HG03175 (cell line): ENCODE results near the gene NSG2.
"Not testable (repeated sequence)": the region's sequence is repeated elsewhere in the genome, so short reads cannot be mapped to it uniquely, and the experiment has no call there.

Experiments used
- ATAC-seq: cut with Tn5 transposase; IDR thresholded peaks from one replicate; pipeline ENCODE4 v1.9.1; 2021; ENCODE audit warnings: mild to moderate bottlenecking, moderate library complexity; ENCODE audit not compliant: unreplicated experiment

The NSG2 gene

GRCh38 chr5:174098694-174099093 is 53.2 kb downstream of the NSG2 start:
- ATAC-seq = no peak

- no peak for ATAC-seq
Observed at GRCh38 chr5:174100490-174100889, 55.0 kb downstream of the NSG2 start.

- no peak for ATAC-seq
Observed at GRCh38 chr5:174101195-174101730, 55.8 kb downstream of the NSG2 start.

DNA sequence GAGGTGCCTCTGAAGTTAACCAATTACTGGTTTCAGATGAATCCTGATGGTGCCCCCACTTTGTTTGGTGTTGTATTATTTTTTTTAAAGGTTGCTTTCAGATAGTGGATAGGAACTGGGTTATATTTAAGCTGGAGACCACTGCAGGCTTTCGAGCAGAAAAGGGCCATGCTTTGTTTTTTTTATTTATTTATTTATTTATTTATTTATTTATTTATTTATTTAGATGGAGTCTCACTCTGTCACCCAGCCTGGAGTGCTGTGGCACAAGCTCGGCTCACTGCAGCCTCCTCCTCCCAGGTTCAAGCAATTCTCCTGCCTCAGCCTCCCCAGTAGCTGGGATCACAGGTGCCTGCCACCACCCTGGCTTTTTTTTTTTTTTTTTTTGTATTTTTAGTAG is 57.1 kb downstream of the NSG2 start:
- ATAC-seq = not testable (repeated sequence)

DNA sequence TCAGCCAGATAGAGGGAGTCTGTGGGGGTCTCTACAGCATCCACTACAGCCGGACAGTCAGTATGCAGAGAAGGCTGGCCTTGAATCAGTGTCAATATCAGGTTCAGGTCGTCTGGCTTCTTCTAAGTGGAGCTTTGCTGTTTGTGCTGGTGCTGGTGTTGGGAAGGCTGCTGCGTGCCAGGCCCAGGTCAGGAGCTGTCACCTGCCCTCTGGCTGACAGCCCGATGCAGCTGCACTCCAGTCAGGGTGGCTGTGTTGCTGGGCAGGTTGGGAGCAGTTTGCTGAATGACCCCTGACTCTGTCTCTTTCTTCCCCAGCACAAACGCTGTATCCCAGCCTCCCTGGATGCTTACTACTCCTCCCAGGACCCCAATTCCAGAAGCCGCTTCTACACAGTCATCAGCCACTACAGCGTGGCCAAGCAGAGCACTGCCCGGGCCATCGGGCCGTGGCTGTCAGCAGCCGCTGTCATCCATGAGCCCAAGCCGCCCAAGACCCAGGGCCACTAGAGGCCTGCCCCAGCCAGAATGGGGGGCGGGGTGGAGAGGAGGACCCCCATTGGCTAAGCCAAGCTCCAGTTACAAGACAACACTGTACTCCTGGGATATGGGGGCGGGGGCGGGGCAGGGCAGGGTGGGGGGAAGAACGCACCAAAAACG is 61.6 kb downstream of the NSG2 start:
- no peak for ATAC-seq

DNA sequence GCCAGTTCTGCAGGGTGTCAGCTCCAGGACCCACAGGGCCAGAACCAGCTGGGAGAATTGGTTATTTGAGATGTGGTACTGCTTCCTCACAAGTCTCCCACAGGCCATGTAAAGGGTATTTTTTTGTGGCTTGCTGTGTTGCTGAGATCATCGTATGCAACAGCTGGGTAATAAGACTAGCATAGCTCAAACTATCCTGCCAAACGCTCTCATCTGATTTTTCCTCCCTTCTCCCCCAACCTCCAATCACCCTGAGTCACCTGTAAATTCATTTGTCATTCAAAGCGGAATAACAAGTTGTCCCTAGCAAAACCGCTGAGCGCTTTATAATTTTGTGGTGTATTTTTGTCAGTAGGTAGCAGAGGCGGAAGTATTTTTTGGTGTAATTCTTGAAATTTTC is 63.2 kb downstream of the NSG2 start:
- no peak for ATAC-seq

- no peak for ATAC-seq
Observed at GRCh38 chr5:174109698-174110260, 64.3 kb downstream of the NSG2 start.

GRCh38 chr5:174110310-174110709 is 64.8 kb downstream of the NSG2 start:
- no peak for ATAC-seq

- ATAC-seq = no peak
Observed at GRCh38 chr5:174111287-174111973, 65.9 kb downstream of the NSG2 start.

DNA sequence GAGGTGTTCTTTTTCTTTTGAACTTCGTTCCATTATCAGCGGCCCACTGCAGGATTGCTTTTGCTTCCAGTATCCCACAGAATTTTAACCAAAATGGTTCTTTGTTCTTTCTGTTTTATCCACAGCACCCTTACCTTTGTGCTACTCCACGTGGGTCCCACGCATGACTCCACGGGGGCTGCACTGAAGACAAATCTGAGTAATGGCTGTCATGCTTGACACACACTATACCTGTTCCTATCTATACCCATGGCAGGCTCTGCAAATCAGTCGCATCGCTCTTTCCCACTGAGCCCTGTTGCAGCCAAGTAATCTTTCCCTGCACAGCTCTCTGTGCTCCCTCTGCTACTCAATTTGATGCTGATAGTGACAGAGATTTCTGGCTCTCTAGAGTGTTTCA is 69.7 kb downstream of the NSG2 start:
- no peak for ATAC-seq

DNA sequence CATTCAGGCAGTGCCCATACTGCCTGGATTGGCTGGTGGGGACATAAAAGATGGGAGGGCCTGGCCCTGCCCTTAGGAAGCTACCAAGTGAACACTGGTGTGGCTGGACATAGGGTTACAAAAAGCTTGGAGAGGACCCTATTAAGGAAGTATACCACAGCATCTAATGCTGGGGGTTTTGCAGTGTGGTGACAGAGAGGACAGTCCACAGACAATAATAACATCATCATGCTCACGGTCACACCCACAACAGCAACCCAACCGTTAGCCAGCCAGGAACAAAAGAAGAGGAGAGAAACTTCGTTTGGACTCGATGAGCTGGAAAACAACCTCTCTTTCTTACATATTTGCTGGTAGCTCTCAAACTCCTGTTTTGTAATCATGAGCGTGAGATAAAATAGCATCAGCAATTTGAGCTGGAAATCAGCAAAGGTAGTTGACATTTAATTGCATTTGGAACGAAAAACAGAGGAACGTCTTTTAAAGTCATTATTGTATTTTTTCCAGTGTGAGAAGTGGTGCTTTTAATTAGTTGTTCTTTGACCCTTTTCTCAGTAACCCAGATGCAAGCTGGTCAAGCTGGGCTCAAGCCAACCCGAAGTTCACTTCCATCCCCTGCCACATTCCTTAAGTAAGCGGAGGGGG is 73.4 kb downstream of the NSG2 start:
- no peak for ATAC-seq

GRCh38 chr5:174119468-174119881 is 74.0 kb downstream of the NSG2 start:
- no peak for ATAC-seq

- no peak for ATAC-seq
Observed at GRCh38 chr5:174120401-174121005, 75.0 kb downstream of the NSG2 start.

DNA sequence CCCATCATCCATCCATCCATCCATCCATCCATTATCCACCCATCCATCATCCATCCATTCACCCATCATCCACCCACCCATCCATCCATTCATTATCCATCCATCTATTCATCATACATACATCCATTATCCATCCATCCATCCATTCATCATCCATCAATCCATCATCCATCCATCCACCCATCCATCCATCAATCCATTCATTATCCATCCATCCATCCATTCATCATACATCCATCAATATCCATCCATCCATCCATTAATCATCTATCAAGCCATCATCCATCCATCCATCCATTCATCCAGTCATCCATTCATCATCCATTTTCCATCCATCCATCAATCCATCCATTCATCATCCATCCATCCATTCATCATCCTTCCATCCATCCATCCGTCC is 89.0 kb downstream of the NSG2 start:
- ATAC-seq = no peak

- ATAC-seq = no peak
Observed at GRCh38 chr5:174139623-174140022, 94.1 kb downstream of the NSG2 start.

GRCh38 chr5:174140452-174141020 is 95.0 kb downstream of the NSG2 start:
- no peak for ATAC-seq

- no peak for ATAC-seq
Observed at GRCh38 chr5:174141398-174141797, 95.9 kb downstream of the NSG2 start.

DNA sequence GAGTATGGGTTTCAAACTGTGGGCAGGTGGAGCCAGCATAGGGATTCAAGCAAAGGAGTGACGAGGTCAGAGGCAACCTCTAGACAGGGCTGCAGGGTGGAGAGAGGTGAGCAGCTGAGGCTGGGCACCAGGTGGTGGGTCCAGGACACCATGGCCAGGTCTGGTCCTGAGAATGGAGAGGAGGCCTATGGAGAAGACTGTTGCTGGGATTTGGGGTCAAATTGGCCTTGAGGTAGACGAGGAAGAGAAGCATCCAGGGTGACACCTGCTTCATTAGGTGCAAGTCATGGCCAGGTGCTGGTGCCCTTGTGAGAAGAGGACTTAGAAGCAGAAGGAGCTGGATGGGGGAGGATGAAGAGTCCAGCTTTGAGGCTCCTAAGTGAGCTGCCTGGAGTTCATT is 99.6 kb downstream of the NSG2 start:
- no peak for ATAC-seq

DNA sequence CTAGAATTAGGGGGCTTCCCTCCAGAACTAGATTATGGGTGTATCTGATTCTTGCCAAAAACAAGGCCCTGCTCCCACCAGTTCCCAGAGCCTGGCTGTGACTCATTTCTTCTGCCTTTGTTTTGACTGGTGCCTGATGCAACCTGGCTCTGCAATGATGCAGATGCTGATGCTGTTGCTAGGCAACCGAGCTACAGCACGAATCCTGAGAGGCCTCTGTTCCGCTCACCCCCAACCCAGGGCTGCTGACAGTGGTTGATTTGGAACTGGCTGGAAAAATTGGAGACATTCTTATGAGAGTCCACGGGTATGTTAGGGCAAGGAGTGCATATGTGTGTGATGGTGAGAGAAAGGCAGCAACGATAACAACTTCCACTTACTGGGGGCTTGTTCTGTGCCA is 100.3 kb downstream of the NSG2 start:
- no peak for ATAC-seq

DNA sequence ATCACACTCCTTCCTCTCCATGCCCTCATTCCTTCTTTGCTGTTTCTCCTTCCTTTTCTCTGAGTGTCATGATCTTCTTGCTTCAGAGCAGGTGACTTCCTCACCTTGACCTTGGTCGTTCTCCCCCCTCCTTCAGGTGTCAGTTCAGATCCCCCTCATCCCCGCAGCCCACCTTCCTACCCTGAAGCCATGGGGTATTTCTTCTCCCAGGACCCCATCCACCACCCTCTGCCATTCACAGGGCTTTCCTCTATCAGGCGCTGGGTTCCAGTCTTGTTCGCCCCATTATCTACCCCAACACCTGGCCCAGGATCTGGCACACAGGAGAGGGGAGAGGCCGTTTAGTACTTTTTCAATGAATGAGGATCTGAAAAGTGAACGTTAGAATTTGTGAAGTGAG is 101.0 kb downstream of the NSG2 start:
- ATAC-seq = no peak

DNA sequence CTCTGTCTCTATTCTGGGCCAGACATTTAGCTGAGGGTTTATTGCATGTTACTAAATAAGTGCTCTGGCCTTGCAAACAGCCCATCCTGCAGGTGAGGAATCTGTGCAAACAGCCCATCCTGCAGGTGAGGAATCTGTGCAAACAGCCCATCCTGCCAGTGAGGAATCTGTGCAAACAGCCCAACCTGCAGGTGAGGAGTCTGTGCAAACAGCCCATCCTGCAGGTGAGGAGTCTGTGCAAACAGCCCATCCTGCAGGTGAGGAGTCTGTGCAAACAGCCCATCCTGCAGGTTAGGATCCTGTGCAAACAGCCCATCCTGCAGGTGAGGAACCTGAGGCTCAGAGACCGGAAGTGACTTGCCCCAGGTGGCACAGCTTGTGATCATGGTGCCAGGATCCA is 101.5 kb downstream of the NSG2 start:
- ATAC-seq = not testable (repeated sequence)
